AG09319 (cell line): Measurements from ENCODE around the gene MYCBP2.

ENCODE experiments used
- DNase-seq: peaks from one replicate; pipeline ENCODE4 v3.0.0-alpha.2; 2010; ENCODE audit warnings: low read depth; ENCODE audit errors: extremely low read depth
- CTCF ChIP-seq: IDR thresholded peaks from 2 replicates; pipeline ENCODE4 v1.5.1; 2011; ENCODE audit warnings: low read depth, mild to moderate bottlenecking, inconsistent platforms, low read length, moderate library complexity

MYCBP2 gene

GRCh38 chr13:77000475-77000874 is 326.4 kb downstream of the MYCBP2 start:
- no peak for DNase-seq
- TF ChIP-seq CTCF: no peak
